Esophagus muscularis mucosa (tissue), 3 donors: ENCODE measurements around the gene NAB1.

Experiments
- POLR2A ChIP-seq: fragments of 450-650 bp; IDR thresholded peaks from one replicate; pipeline ENCODE4 v1.6.1; 2017; ENCODE audit warnings: antibody characterized with exemption, moderate library complexity, mild to moderate bottlenecking, low read depth
- TF ChIP-seq, protein P1 (sequence below), 3 experiments: fragments of 200-600 bp in 2 of 3; fragments of 450-650 bp in 1 of 3; sonication (generic) in 2 of 3; IDR thresholded peaks; one replicate each; pipeline ENCODE4 v1.5.1; 2017 to 2019; ENCODE audit warnings: antibody characterized with exemption in 3 of 3, mild to moderate bottlenecking in 2 of 3, moderate library complexity in 1 of 3

DNA sequence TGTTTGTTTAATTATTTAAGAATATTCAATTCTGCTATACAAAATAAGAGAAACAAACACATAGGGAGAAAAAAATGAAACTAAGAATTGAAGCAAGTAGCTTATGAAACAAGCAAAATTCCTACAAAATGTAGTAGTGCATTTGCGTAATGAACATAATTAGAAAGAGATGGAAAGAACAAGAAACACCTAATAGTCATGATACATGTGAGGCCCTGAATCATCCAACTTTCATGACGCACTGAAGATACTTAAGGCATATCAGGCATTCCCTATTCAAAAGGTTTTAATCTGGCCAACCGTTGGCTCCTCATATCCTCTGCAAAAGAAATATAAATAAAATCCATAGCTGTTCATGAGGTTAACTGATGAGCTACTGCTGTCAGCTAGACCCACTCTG lies 14.5 kb upstream of the NAB1 start:
- TF ChIP-seq POLR2A, result no peak
- TF ChIP-seq, protein P1, sequence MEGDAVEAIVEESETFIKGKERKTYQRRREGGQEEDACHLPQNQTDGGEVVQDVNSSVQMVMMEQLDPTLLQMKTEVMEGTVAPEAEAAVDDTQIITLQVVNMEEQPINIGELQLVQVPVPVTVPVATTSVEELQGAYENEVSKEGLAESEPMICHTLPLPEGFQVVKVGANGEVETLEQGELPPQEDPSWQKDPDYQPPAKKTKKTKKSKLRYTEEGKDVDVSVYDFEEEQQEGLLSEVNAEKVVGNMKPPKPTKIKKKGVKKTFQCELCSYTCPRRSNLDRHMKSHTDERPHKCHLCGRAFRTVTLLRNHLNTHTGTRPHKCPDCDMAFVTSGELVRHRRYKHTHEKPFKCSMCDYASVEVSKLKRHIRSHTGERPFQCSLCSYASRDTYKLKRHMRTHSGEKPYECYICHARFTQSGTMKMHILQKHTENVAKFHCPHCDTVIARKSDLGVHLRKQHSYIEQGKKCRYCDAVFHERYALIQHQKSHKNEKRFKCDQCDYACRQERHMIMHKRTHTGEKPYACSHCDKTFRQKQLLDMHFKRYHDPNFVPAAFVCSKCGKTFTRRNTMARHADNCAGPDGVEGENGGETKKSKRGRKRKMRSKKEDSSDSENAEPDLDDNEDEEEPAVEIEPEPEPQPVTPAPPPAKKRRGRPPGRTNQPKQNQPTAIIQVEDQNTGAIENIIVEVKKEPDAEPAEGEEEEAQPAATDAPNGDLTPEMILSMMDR (IDR thresholded peaks at IDR 0.05), result no peak
